Mesothelial cell of epicardium (in vitro differentiated cells): ENCODE measurements around the gene GPR162. TPM values are rescaled to one million over a fixed set of nuclear protein-coding genes. Genes with fewer than 3 reads are reported as not detected.

Experiments used
- DNase-seq, 2 experiments: peaks; one replicate each; pipeline ENCODE4 v3.0.0; 2021; ENCODE audit warnings: low spot score in 2 of 2; ENCODE audit not compliant: unreplicated experiment in 2 of 2
- H3K27ac Mint-ChIP-seq: 2 replicates; pipeline ENCODE4 v1.8.0; 2021; ENCODE audit warnings: mixed read lengths
- H3K27me3 Mint-ChIP-seq: 2 replicates; pipeline ENCODE4 v1.8.0; 2021; ENCODE audit warnings: low read depth, mixed read lengths
- H3K36me3 Mint-ChIP-seq: 2 replicates; pipeline ENCODE4 v1.8.0; 2021; ENCODE audit warnings: mixed read lengths
- H3K4me1 Mint-ChIP-seq: 2 replicates; pipeline ENCODE4 v1.8.0; 2021; ENCODE audit warnings: mixed read lengths
- H3K4me3 Mint-ChIP-seq: 2 replicates; pipeline ENCODE4 v1.8.0; 2021; ENCODE audit warnings: mild to moderate bottlenecking, moderate library complexity, mixed read lengths
- H3K9me3 Mint-ChIP-seq: 2 replicates; pipeline ENCODE4 v1.8.0; 2021; ENCODE audit warnings: mixed read lengths
- total RNA-seq: library from RNA; stranded (reverse); gene quantifications from 3 replicates; pipeline ENCODE4 v1.2.1, GENCODE V29; 2021
- TF ChIP-seq, protein P1 (sequence below): fragments of 200-600 bp; sonication (generic); IDR thresholded peaks from one replicate; pipeline ENCODE4 v1.5.0; 2021; ENCODE audit warnings: antibody characterized with exemption; ENCODE audit not compliant: unreplicated experiment

The GPR162 gene
- total RNA-seq, 1 donor from 2014 or later, result 10.8 TPM

GRCh38 chr12:6779708-6780432, 41.8 kb upstream of the GPR162 start:
- no peak overlapping the region for H3K27ac Mint-ChIP-seq
- no peak for DNase-seq
- peaks cover 10% of the 10 kb centered on the region for H3K36me3 Mint-ChIP-seq
- TF ChIP-seq, protein P1, sequence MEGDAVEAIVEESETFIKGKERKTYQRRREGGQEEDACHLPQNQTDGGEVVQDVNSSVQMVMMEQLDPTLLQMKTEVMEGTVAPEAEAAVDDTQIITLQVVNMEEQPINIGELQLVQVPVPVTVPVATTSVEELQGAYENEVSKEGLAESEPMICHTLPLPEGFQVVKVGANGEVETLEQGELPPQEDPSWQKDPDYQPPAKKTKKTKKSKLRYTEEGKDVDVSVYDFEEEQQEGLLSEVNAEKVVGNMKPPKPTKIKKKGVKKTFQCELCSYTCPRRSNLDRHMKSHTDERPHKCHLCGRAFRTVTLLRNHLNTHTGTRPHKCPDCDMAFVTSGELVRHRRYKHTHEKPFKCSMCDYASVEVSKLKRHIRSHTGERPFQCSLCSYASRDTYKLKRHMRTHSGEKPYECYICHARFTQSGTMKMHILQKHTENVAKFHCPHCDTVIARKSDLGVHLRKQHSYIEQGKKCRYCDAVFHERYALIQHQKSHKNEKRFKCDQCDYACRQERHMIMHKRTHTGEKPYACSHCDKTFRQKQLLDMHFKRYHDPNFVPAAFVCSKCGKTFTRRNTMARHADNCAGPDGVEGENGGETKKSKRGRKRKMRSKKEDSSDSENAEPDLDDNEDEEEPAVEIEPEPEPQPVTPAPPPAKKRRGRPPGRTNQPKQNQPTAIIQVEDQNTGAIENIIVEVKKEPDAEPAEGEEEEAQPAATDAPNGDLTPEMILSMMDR, result no peak
- H3K9me3 Mint-ChIP-seq, result no peaks in the 10 kb centered on the region
- H3K4me1 Mint-ChIP-seq, result peaks cover 13% of the 10 kb centered on the region
- H3K4me3 Mint-ChIP-seq, result no peak overlapping the region
- peaks cover 35% of the 10 kb centered on the region for H3K27me3 Mint-ChIP-seq

DNA sequence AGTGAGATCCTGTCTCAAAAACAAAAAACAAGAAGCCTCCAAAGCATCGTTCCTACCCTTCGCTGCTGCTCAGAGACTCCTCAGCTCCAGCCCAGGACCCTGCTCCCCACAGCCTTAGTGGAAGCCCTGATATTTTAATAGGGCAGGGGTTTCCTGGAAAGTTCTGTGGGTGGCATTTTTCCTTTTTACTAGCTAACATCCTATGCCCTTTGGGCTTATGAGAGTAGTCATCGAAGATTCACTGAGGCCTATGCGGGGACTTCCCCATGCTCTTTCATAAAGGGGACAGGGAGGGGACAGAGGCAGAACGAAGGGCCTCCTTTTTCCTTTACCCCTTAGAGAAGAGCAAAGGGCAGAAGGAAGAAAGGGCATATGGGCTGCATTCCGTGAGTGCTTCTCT, 41.0 kb upstream of the GPR162 start:
- H3K4me1 Mint-ChIP-seq, result peaks cover 13% of the 10 kb centered on the region
- H3K27ac Mint-ChIP-seq, result no peak overlapping the region
- no peaks in the 10 kb centered on the region for H3K9me3 Mint-ChIP-seq
- no peak for DNase-seq
- peaks cover 28% of the 10 kb centered on the region for H3K27me3 Mint-ChIP-seq
- no peak overlapping the region for H3K4me3 Mint-ChIP-seq
- TF ChIP-seq, protein P1, result no peak
- H3K36me3 Mint-ChIP-seq, result peaks cover 3% of the 10 kb centered on the region

GRCh38 chr12:6782119-6782518, 39.5 kb upstream of the GPR162 start:
- no peaks in the 10 kb centered on the region for H3K36me3 Mint-ChIP-seq
- no peaks in the 10 kb centered on the region for H3K9me3 Mint-ChIP-seq
- peaks cover 17% of the 10 kb centered on the region for H3K27me3 Mint-ChIP-seq
- H3K4me3 Mint-ChIP-seq, result no peak overlapping the region
- H3K27ac Mint-ChIP-seq, result no peak overlapping the region
- TF ChIP-seq, protein P1, result no peak
- peaks cover 21% of the 10 kb centered on the region for H3K4me1 Mint-ChIP-seq
- no peak for DNase-seq

GRCh38 chr12:6782850-6783566, 38.6 kb upstream of the GPR162 start:
- Mint-ChIP-seq H3K27me3 (peaks cover 9% of the 10 kb centered on the region), H3K4me3 (no peak overlapping the region), H3K4me1 (peaks cover 20% of the 10 kb centered on the region), H3K36me3 (no peaks in the 10 kb centered on the region), H3K27ac (no peak overlapping the region), H3K9me3 (no peaks in the 10 kb centered on the region)
- TF ChIP-seq, protein P1, result no peak
- no peak for DNase-seq

GRCh38 chr12:6783828-6784227, 37.8 kb upstream of the GPR162 start:
- TF ChIP-seq, protein P1, result no peak
- H3K9me3 Mint-ChIP-seq, result no peaks in the 10 kb centered on the region
- DNase-seq, result no peak
- no peak overlapping the region for H3K27ac Mint-ChIP-seq
- no peaks in the 10 kb centered on the region for H3K36me3 Mint-ChIP-seq
- H3K4me1 Mint-ChIP-seq, result peaks cover 12% of the 10 kb centered on the region
- no peak overlapping the region for H3K4me3 Mint-ChIP-seq
- H3K27me3 Mint-ChIP-seq, result peaks cover under 1% of the 10 kb centered on the region
